Natural killer cell treated with Interleukin-12 subunit alpha and Interleukin-12 subunit beta and Interleukin-15 and Interleukin-18, amount 100 ng/mL, for 72 hours (primary cell): ENCODE data around the gene CDC6. TPM values are rescaled to one million over a fixed set of nuclear protein-coding genes. Genes with fewer than 3 reads are reported as not detected.

Experiments
- ATAC-seq, 2 donors: fragments of 150-1000 bp; cut with Tn5 transposase in 1 of 2; sonication (Bioruptor Pico), chemical (Tn5 transposase) in 1 of 2; 2 replicates each; pipeline ENCODE4 v1.10.0; 2021
- DNase-seq: peaks from one replicate; pipeline ENCODE4 v3.0.0; 2022; ENCODE audit warnings: low spot score
- H3K27ac Mint-ChIP-seq, 2 donors: 1 replicate in 1 of 2; 2 replicates in 1 of 2; pipeline ENCODE4 v1.8.0; 2022; ENCODE audit warnings: mixed read lengths in 2 of 2, mild to moderate bottlenecking in 1 of 2, moderate library complexity in 1 of 2
- H3K27me3 Mint-ChIP-seq, 2 donors: 1 replicate in 1 of 2; 2 replicates in 1 of 2; pipeline ENCODE4 v1.8.0; 2022; ENCODE audit warnings: mixed read lengths in 2 of 2
- H3K36me3 Mint-ChIP-seq: one replicate; pipeline ENCODE4 v1.8.0; 2022; ENCODE audit warnings: mixed read lengths
- H3K4me1 Mint-ChIP-seq, 2 donors: 1 replicate in 1 of 2; 2 replicates in 1 of 2; pipeline ENCODE4 v1.8.0; 2022; ENCODE audit warnings: low read depth in 2 of 2, mixed read lengths in 2 of 2, mild to moderate bottlenecking in 1 of 2
- H3K4me3 Mint-ChIP-seq: one replicate; pipeline ENCODE4 v1.8.0; 2022; ENCODE audit warnings: mixed read lengths
- H3K9me3 Mint-ChIP-seq: 2 replicates; pipeline ENCODE4 v1.8.0; 2022; ENCODE audit warnings: mixed read lengths
- total RNA-seq, 2 donors: library from RNA; stranded (reverse); gene quantifications; one replicate each; pipeline ENCODE4 v1.2.3, GENCODE V29; 2022

Gene CDC6
- total RNA-seq, 2 donors from 2014 or later = 79.2 to 172 TPM

DNA sequence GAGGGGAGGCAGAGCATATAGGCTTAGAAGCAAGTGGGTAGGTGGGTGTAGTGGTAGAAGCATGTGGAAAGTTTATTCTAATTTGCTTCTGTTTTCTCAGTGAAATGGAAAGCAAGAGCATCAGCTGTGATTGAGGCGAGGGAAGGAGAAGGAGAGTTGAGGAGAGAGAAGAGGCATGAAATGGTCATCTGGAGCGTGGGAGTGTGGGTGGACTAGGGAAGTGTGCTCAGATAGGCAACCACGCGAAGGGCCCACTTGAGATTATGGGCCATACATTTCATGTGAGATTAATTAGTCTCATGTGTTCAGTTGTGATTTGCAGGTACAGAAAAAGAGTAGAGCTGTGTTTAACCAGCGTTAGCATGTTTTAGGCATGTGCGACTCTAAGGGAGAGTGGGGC, 20.8 kb upstream of the CDC6 start:
- ATAC-seq = no peak
- Mint-ChIP-seq H3K27me3 (no peaks in the 10 kb centered on the region), H3K4me1 (peaks cover 0 to 3% of the 10 kb centered on the region in 2 donors)

DNA sequence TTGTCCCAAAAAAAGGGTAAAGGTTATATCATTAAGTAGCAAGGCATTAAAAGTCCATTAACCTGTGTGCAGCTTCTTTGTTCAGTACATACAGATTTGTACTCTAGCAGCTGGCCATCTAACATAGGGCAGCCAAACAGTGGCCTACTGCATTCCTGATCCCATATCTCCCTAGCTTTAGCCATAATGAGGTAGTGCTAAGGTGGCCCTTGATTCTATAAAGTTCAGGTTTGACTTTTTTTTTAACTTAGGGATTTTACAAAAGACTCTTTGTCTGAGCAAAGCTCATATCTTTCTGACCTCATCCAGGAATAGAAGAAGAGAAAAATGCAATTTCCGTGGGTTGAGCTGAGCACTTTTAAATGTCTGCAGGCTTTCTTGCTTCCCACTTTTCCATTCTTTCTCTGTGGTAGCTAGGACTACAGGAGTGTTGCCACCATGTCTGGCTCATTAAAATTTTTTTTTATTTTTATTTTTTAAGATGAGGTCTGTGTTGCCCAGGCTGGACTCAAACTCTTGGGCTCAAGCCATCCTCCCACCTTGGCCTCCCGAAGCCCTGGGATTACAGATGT, 19.5 kb upstream of the CDC6 start:
- H3K27me3 Mint-ChIP-seq = no peaks in the 10 kb centered on the region
- peaks cover 0 to 7% of the 10 kb centered on the region in 2 donors for H3K4me1 Mint-ChIP-seq
- DNase-seq (no peak), ATAC-seq (no peak)
- H3K36me3 Mint-ChIP-seq = peaks cover 8% of the 10 kb centered on the region
- no peak overlapping the region for H3K27ac Mint-ChIP-seq
- H3K4me3 Mint-ChIP-seq = no peak overlapping the region
- H3K9me3 Mint-ChIP-seq = no peaks in the 10 kb centered on the region

More for the DNA sequence above, 20.8 kb upstream of the CDC6 start:
- H3K36me3 Mint-ChIP-seq = peaks cover 6% of the 10 kb centered on the region
- H3K27ac Mint-ChIP-seq = no peak overlapping the region
- no peaks in the 10 kb centered on the region for H3K9me3 Mint-ChIP-seq
- no peak for DNase-seq
- no peak overlapping the region for H3K4me3 Mint-ChIP-seq

DNA sequence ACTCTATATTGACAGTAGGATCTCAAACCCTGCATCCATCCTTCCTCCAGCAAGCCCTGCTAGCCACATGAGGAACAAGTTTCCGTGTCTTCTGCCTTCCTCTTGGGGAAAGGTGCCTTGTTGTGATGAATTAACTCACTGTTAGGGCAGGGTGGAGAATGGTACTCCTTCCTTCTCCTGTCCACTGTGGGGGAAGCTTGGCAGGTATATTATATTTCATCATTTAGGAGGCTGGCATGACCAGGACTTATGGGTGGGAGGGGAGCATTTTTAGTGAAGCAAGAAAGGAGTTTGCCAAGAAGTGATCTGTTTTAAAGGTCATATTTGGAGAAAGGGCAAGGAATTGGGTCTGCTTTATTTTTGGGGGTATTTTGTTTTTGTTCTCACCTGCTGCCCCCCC, 9.3 kb upstream of the CDC6 start:
- DNase-seq (no peak), ATAC-seq (no peak)
- Mint-ChIP-seq H3K4me1 (peaks cover 6 to 12% of the 10 kb centered on the region in 2 donors), H3K27ac (no peak overlapping the region), H3K4me3 (no peak overlapping the region), H3K36me3 (peaks cover 13% of the 10 kb centered on the region), H3K27me3 (no peaks in the 10 kb centered on the region), H3K9me3 (no peaks in the 10 kb centered on the region)

DNA sequence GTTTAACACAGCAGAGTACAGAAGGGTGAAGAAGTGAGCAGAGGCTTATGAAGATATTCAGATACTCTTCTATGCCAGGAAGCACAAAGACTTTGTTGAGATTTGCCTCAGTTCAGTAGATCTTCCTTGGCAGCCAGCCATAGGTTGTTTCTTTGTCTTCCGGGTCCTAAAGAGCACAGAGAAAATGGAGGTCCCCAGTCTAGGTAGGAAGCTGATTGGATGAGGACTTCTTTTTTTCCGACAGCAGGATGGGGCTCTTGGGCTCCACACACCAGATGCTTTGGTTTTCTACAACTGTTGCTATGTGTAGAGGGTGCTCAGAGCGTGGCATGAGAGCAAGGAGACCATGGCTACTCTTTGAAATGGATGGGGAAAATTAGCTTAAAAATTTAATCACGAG, 8.3 kb upstream of the CDC6 start:
- H3K27me3 Mint-ChIP-seq = no peaks in the 10 kb centered on the region
- peaks cover 14 to 21% of the 10 kb centered on the region in 2 donors for H3K4me1 Mint-ChIP-seq
- DNase-seq = no peak
- H3K27ac Mint-ChIP-seq = no peak overlapping the region
- no peak overlapping the region for H3K4me3 Mint-ChIP-seq
- H3K36me3 Mint-ChIP-seq = peaks cover 12% of the 10 kb centered on the region
- no peaks in the 10 kb centered on the region for H3K9me3 Mint-ChIP-seq
- no peak for ATAC-seq

DNA sequence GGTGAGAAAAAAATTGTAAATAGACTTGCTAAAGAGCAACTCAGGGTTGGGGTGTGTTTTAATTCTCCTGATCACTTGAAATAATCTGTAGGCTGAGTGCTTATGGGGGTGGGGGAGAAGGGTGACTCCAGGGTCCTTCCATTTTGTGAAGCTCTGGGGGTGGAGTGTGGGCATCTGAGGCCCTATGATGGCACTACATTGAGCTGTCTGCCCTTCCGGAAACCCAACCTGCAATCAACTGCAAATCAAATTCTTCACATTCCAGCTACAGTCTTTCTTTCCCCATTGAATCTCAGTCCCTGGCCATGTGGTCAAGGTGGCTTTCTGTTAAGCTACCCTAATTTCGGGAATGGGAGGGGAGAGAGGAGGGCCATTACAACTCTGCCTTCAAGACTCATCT, 6.0 kb upstream of the CDC6 start:
- H3K9me3 Mint-ChIP-seq = no peaks in the 10 kb centered on the region
- DNase-seq (no peak), ATAC-seq (no peak)
- H3K36me3 Mint-ChIP-seq = peaks cover 12% of the 10 kb centered on the region
- peak overlapping the region; percentile 46 for H3K4me3 Mint-ChIP-seq
- H3K27ac Mint-ChIP-seq = peak overlapping the region in 1 of 2 donors; percentile 53
- no peaks in the 10 kb centered on the region for H3K27me3 Mint-ChIP-seq
- H3K4me1 Mint-ChIP-seq = peaks cover 17 to 21% of the 10 kb centered on the region in 2 donors

DNA sequence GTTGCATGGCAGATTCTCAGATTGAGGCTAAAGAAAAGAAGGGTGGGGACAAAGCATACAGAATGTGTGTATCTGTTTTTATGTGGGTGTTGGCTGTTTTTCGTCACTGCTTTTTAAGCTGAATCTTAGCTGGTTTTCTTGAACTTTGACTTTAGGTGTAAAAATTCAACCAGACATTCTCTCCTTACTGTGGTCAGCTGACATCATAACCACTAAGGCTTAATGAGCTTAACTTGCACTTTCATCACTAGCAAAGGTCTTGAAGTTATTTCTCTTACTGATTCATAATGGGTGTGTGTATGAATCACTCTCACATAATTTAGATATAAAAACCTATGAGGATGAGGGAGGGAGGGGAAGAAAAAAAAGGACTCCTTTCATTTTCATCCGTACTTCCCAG, 4.0 kb upstream of the CDC6 start:
- H3K27me3 Mint-ChIP-seq = no peaks in the 10 kb centered on the region

DNA sequence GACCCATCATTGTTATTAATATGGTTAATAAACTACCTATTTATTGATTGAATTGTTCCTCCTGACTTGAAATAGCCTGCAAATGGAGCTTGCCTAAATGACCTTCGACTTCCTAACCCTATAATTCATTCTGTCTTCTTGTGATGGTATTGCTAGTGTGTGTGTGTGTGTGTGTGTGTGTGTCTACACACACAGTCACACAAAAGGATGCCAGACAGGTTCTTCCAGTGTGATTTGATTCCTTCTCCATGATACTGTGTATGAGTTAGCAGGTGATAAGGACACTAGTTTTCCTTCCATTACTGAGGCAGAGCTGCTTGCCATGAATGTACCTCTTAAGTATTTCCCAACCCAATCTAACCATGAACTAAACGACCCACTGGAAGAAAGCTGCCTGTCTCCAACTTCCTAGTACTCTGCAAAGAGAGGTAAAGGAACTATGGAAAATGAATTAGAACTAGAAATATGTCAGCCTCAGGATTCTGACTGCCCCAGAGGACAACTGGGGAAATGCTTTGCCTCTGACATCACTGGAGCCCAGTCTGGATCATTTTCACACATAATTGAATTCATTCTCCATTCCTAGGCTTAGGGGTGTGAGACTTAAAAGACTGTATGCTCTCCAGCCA, 3.5 kb upstream of the CDC6 start:
- H3K4me3 Mint-ChIP-seq = peak overlapping the region; percentile 63

More for the DNA sequence above, 4.0 kb upstream of the CDC6 start:
- H3K9me3 Mint-ChIP-seq = no peaks in the 10 kb centered on the region
- H3K27ac Mint-ChIP-seq = peak overlapping the region; percentile 2 to 24
- DNase-seq (no peak), ATAC-seq (peak in 1 of 2 donors; percentile 53)
- peak overlapping the region; percentile 63 for H3K4me3 Mint-ChIP-seq
- H3K4me1 Mint-ChIP-seq = peaks cover 25 to 28% of the 10 kb centered on the region in 2 donors
- peaks cover 13% of the 10 kb centered on the region for H3K36me3 Mint-ChIP-seq

DNA sequence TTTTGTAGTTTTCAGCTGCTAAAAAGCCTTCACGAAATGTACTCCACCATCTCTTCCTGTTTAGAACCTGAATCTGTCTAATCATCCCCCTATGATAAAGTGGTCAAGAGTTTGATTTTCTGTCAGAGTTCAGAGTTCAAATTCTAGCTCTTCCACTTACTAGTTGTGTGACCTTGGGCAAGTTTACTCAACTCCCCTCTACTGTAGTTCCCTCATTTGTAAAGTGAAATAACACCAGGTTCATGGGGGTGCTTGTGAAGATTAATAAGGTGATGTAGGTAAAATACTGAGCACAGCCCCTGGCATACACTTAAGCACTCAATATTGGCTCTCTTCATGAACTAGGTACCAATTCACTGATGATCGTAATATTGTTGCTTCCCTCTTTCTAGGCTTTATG, 1.2 kb upstream of the CDC6 start:
- no peak for ATAC-seq
- Mint-ChIP-seq H3K4me1 (peaks cover 42 to 49% of the 10 kb centered on the region in 2 donors), H3K27ac (peak overlapping the region in 1 of 2 donors; percentile 91), H3K36me3 (peaks cover 25% of the 10 kb centered on the region), H3K27me3 (no peaks in the 10 kb centered on the region), H3K4me3 (no peak overlapping the region), H3K9me3 (no peaks in the 10 kb centered on the region)
- no peak for DNase-seq

More for the DNA sequence above, 3.5 kb upstream of the CDC6 start:
- Mint-ChIP-seq H3K27ac (peak overlapping the region; percentile 2 to 24), H3K27me3 (no peaks in the 10 kb centered on the region), H3K9me3 (no peaks in the 10 kb centered on the region), H3K36me3 (peaks cover 14% of the 10 kb centered on the region), H3K4me1 (peaks cover 28 to 31% of the 10 kb centered on the region in 2 donors)
- ATAC-seq = no peak
- no peak for DNase-seq

DNA sequence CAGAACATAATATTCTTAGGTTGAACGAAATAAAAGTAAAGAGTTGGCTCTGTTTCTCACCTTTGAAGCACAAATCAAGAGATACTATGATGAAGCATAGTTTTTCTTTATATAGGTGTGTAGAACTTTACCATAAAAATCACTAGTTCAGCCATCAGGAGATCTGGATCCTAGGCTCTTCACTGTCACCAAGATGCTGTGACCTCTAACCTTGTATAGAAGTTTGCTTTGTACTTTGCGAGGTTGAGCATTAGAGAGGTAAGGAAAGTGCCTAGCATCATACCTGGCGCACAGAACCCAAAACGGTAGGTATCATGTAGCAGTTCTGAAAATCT, 553 bp upstream of the CDC6 start:
- H3K9me3 Mint-ChIP-seq = no peaks in the 10 kb centered on the region
- peaks cover 22% of the 10 kb centered on the region for H3K36me3 Mint-ChIP-seq
- peak overlapping the region; percentile 98 for H3K4me3 Mint-ChIP-seq
- no peaks in the 10 kb centered on the region for H3K27me3 Mint-ChIP-seq
- no peak for ATAC-seq
- DNase-seq = no peak
- peak overlapping the region; percentile 87 to 91 for H3K27ac Mint-ChIP-seq
- H3K4me1 Mint-ChIP-seq = peaks cover 41 to 44% of the 10 kb centered on the region in 2 donors

DNA sequence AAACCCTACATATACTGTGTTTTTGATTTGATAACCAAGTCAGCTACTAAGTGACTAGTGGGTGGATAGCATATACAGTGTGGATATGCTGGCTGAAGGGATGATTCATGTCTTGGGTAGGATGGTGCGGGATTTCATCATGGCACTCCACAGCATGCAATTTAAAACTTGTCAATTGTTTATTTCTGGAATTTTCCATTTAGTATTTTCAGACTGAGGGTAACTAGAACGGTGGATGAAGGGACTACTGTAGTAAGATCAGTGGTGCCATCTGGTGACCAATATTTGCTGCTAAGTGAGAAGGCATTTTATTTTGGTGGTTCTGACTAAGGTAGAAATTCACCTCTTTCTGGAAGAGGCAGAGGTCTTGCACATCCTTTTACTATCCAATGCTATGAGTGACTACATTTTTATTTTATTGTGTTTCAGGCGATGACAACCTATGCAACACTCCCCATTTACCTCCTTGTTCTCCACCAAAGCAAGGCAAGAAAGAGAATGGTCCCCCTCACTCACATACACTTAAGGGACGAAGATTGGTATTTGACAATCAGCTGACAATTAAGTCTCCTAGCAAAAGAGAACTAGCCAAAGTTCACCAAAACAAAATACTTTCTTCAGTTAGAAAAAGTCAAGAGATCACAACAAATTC, 3.1 kb downstream of the CDC6 start:
- Mint-ChIP-seq H3K27me3 (no peaks in the 10 kb centered on the region), H3K27ac (no peak overlapping the region), H3K4me1 (peaks cover 30% of the 10 kb centered on the region in 2 donors), H3K9me3 (no peaks in the 10 kb centered on the region), H3K36me3 (peaks cover 34% of the 10 kb centered on the region), H3K4me3 (peak overlapping the region; percentile 98)
- DNase-seq = no peak
- no peak for ATAC-seq

DNA sequence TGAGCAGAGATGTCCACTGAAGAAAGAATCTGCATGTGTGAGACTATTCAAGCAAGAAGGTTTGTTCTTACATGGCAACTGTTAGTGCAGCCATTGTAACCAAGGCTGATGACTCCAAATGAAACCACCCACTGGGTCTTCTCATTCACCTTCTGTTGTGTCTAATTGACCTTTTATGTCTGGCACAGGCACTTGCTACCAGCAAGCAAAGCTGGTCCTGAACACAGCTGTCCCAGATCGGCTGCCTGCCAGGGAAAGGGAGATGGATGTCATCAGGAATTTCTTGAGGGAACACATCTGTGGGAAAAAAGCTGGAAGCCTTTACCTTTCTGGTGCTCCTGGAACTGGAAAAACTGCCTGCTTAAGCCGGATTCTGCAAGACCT, 3.6 kb downstream of the CDC6 start:
- H3K9me3 Mint-ChIP-seq = no peaks in the 10 kb centered on the region
- H3K27me3 Mint-ChIP-seq = no peaks in the 10 kb centered on the region
- H3K27ac Mint-ChIP-seq = no peak overlapping the region
- no peak for DNase-seq
- no peak for ATAC-seq
- peaks cover 38% of the 10 kb centered on the region for H3K36me3 Mint-ChIP-seq
- peaks cover 32 to 34% of the 10 kb centered on the region in 2 donors for H3K4me1 Mint-ChIP-seq
- H3K4me3 Mint-ChIP-seq = peak overlapping the region; percentile 98

DNA sequence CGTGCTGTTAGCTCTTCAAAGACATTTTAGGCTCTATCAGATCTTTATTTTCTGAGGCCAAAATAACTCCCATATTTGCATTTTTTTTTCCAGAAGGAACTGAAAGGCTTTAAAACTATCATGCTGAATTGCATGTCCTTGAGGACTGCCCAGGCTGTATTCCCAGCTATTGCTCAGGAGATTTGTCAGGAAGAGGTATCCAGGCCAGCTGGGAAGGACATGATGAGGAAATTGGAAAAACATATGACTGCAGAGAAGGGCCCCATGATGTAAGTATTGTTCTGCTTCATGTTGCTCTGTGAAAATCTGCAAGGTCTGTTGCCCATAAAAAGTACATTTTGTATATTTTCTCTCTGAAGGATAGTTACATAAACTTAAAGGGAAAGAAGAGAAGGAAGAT, 5.7 kb downstream of the CDC6 start:
- ATAC-seq = no peak
- Mint-ChIP-seq H3K27me3 (no peaks in the 10 kb centered on the region), H3K27ac (no peak overlapping the region), H3K4me1 (peaks cover 19 to 26% of the 10 kb centered on the region in 2 donors), H3K9me3 (no peaks in the 10 kb centered on the region), H3K4me3 (no peak overlapping the region), H3K36me3 (peaks cover 38% of the 10 kb centered on the region)
- DNase-seq = no peak

DNA sequence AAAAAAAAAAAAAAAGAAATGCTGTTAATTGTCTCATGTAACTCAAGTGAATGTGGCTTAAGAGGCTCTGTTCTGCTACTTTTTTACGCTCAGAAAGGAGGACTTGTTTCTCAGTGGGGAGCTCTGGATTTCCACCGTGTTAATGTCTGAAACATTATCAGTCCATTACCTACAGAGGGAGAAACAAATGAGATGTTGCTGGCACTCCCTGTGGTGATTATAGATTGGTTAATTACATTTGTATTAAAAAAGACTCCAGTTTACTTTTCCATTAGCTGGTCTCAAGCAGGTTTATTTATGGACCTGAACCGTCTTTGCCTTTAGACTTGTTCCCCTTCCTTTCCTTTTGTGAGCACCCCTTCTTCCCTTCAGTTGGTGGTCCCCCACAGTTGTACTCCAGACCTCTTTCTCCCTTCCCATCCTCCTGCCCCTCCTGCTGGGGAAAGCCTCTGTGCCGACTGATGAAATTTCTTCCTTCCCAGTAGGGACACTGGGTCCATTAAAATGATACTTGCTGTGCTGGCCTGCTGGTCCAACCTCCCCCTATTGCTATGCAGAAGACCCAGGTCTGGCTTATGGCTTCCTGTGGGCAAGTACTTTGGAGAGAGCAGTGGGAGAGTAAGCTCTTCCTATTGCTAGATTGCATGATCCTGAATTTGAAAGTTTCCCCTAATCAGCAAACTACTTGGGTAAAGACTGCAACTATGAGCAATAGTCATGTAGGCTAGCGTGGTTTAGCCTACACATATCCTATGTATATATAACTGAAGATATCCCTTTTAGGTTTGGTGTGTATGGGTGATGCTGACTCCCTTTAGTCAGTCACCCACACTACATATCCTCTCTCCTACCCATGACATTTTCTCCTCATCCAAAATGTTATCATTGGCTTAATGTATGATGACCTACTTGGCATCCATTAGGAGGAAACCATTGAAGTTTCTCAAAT, 8.1 kb downstream of the CDC6 start:
- Mint-ChIP-seq H3K36me3 (peaks cover 30% of the 10 kb centered on the region), H3K27me3 (no peaks in the 10 kb centered on the region), H3K4me3 (peak overlapping the region; percentile 20), H3K27ac (peak overlapping the region in 1 of 2 donors; percentile 42), H3K4me1 (peaks cover 6 to 9% of the 10 kb centered on the region in 2 donors), H3K9me3 (no peaks in the 10 kb centered on the region)
- DNase-seq (no peak), ATAC-seq (peak in 1 of 2 donors; percentile 43)
